ENCODE measurements around the gene SMPDL3B.
"Not testable (repeated sequence)": the region's sequence is repeated elsewhere in the genome, so short reads cannot be mapped to it uniquely, and the experiment has no call there.

SMPDL3B gene

GRCh38 chr1:27999055-27999454 is 64.3 kb downstream of the SMPDL3B start:
- ChIA-PET CTCF (interaction anchor here (1.9 kb wide), 1 partner anchor 18 kb away, joined by 11 read pairs; no protein-coding TSS in a partner anchor), POLR2A (no interaction called here)
- no peak for DNase-seq (ENCODE audit: extremely low spot score)
- TF ChIP-seq CTCF (IDR thresholded peaks at IDR 0.05; ENCODE audit: control extremely low read depth, extremely low read depth, low read depth, missing control alignments) = no peak

- ChIA-PET CTCF (interaction anchor here (1.1 to 2.1 kb wide), 5 partner anchors 8 to 145 kb away, joined by 3 to 7 read pairs (median 5); no protein-coding TSS in a partner anchor), POLR2A (no interaction called here)
- TF ChIP-seq CTCF (IDR thresholded peaks at IDR 0.05; ENCODE audit: control extremely low read depth, extremely low read depth, low read depth, missing control alignments) = no peak
- no peak for DNase-seq (ENCODE audit: extremely low spot score)
Observed at GRCh38 chr1:28002600-28002999, 67.8 kb downstream of the SMPDL3B start.

- CTCF ChIA-PET = interaction anchor here (1.0 to 1.1 kb wide), 3 partner anchors 10 to 19 kb away, joined by 3 read pairs; no protein-coding TSS in a partner anchor
- DNase-seq (ENCODE audit: extremely low spot score); POLR2A ChIA-PET: not testable (repeated sequence)
Observed at GRCh38 chr1:28003117-28003516, 68.3 kb downstream of the SMPDL3B start.
